Esophagus muscularis mucosa (tissue), 4 donors: ENCODE results near the gene DPF3. TPM values are rescaled to one million over a fixed set of nuclear protein-coding genes. Genes with fewer than 3 reads are reported as not detected.

Experiments used
- DNase-seq: peaks from one replicate; pipeline ENCODE4 v3.0.0-alpha.2; 2017; ENCODE audit errors: extremely low spot score
- H3K27ac ChIP-seq, 4 donors: fragments of 200-600 bp; sonication (generic); replicated peaks in 1 of 4; 1 replicate in 3 of 4; 2 replicates in 1 of 4; pipeline ENCODE4 v1.5.1; 2016 to 2019; ENCODE audit warnings: mild to moderate bottlenecking in 1 of 4
- H3K27me3 ChIP-seq, 4 donors: fragments of 200-600 bp; sonication (generic); one replicate each; pipeline versions ENCODE4 v1.5.1 to v1.6.0; 2016 to 2019
- H3K36me3 ChIP-seq, 4 donors: fragments of 200-600 bp; sonication (generic); one replicate each; pipeline ENCODE4 v1.5.1; 2016 to 2019
- H3K4me1 ChIP-seq, 4 donors: fragments of 200-600 bp; sonication (generic); one replicate each; pipeline ENCODE4 v1.5.1; 2016 to 2019
- H3K4me3 ChIP-seq, 4 donors: fragments of 200-600 bp; sonication (generic); 1 replicate in 2 of 4; 2 replicates in 2 of 4; pipeline ENCODE4 v1.5.1; 2016 to 2019; ENCODE audit warnings: mild to moderate bottlenecking in 4 of 4, moderate library complexity in 1 of 4
- H3K9me3 ChIP-seq, 4 donors: fragments of 200-600 bp; sonication (generic); 1 replicate in 3 of 4; 2 replicates in 1 of 4; pipeline ENCODE4 v1.5.1; 2016 to 2019
- CTCF ChIP-seq, 3 experiments: fragments of 200-600 bp in 2 of 3; fragments of 450-650 bp in 1 of 3; sonication (generic) in 2 of 3; IDR thresholded peaks; one replicate each; pipeline ENCODE4 v1.5.1; 2017 to 2019; ENCODE audit warnings: antibody characterized with exemption in 3 of 3, mild to moderate bottlenecking in 2 of 3, moderate library complexity in 1 of 3
- EP300 ChIP-seq: sonication (generic); formaldehyde crosslinking; IDR thresholded peaks from one replicate; pipeline ENCODE4 v1.6.1; 2017; ENCODE audit warnings: antibody characterized with exemption
- POLR2A ChIP-seq: fragments of 450-650 bp; IDR thresholded peaks from one replicate; pipeline ENCODE4 v1.6.1; 2017; ENCODE audit warnings: antibody characterized with exemption, moderate library complexity, mild to moderate bottlenecking, low read depth
- POLR2AphosphoS5 ChIP-seq, 2 donors: sonication (generic); formaldehyde crosslinking; IDR thresholded peaks; one replicate each; pipeline ENCODE4 v1.6.1; 2017; ENCODE audit warnings: antibody characterized with exemption in 2 of 2
- WGBS: methylation state at CpG from one replicate; pipeline ENCODE4 v1.1.5; 2018; 5-methylcytosine and 5-hydroxymethylcytosine counted together
- intact Hi-C: fragments of 100-400 bp; cut with DNase I; formaldehyde crosslinking; loops from one replicate; pipeline ENCODE4 v1.15.1; 2023
- total RNA-seq, 4 donors: library from RNA; depleted of rRNA; stranded (reverse); fragments of >200 nt; gene quantifications; one replicate each; pipeline versions ENCODE4 v1.1.0 to v1.2.1, GENCODE V29; 2016

The DPF3 gene
- total RNA-seq, 4 donors from 2014 or later = 0.78 to 2.5 (median 1.7) TPM

GRCh38 chr14:72775923-72776554, 117.9 kb downstream of the DPF3 start:
- H3K36me3 ChIP-seq = no peaks in the 10 kb centered on the region
- peak; percentile 81 for DNase-seq
- no peaks in the 10 kb centered on the region for H3K27me3 ChIP-seq
- no peak for TF ChIP-seq POLR2AphosphoS5 (IDR thresholded peaks at IDR 0.05)
- TF ChIP-seq POLR2A = no peak
- no peak for TF ChIP-seq EP300
- TF ChIP-seq CTCF (IDR thresholded peaks at IDR 0.05) = no peak
- no peaks in the 10 kb centered on the region for H3K9me3 ChIP-seq
- no peak overlapping the region for H3K4me3 ChIP-seq
- 47% methylated on average over 2 of the region's 2 CpGs for WGBS
- peaks cover 0 to 24% (median 13%) of the 10 kb centered on the region in 4 donors for H3K4me1 ChIP-seq
- no peak overlapping the region for H3K27ac ChIP-seq
- intact Hi-C loops = no loop called here

- Histone ChIP-seq H3K36me3 (no peaks in the 10 kb centered on the region), H3K4me3 (no peak overlapping the region), H3K9me3 (no peaks in the 10 kb centered on the region), H3K27ac (no peak overlapping the region), H3K27me3 (no peaks in the 10 kb centered on the region), H3K4me1 (peaks cover 0 to 15% (median 13%) of the 10 kb centered on the region in 4 donors)
- intact Hi-C loops = no loop called here
- 53% methylated on average over 6 of the region's 6 CpGs for WGBS
- DNase-seq = peak; percentile 14
- TF ChIP-seq POLR2AphosphoS5 (IDR thresholded peaks at IDR 0.05) (no peak), CTCF (IDR thresholded peaks at IDR 0.05) (no peak), POLR2A (no peak), EP300 (no peak)
These were observed 118.8 kb downstream of the DPF3 start for GRCh38 chr14:72774894-72775620.

- Histone ChIP-seq H3K27me3 (no peaks in the 10 kb centered on the region), H3K4me1 (peaks cover 0 to 15% (median 11%) of the 10 kb centered on the region in 4 donors), H3K27ac (no peak overlapping the region), H3K9me3 (no peaks in the 10 kb centered on the region), H3K4me3 (no peak overlapping the region), H3K36me3 (no peaks in the 10 kb centered on the region)
- 76% methylated on average over 4 of the region's 4 CpGs for WGBS
- intact Hi-C loops = no loop called here
- DNase-seq = no peak
- no peak for TF ChIP-seq EP300
- no peak for TF ChIP-seq POLR2A
- no peak for TF ChIP-seq POLR2AphosphoS5 (IDR thresholded peaks at IDR 0.05)
- no peak for TF ChIP-seq CTCF (IDR thresholded peaks at IDR 0.05)
These were observed 119.8 kb downstream of the DPF3 start for GRCh38 chr14:72774141-72774540.

- intact Hi-C loops = no loop called here
- no peak overlapping the region for H3K4me3 ChIP-seq
- no peaks in the 10 kb centered on the region for H3K36me3 ChIP-seq
- peak; percentile 75 for DNase-seq
- H3K9me3 ChIP-seq = peaks cover 0 to 8% (median 3%) of the 10 kb centered on the region in 4 donors
- WGBS = 86% methylated on average over 6 of the region's 11 CpGs
- H3K27ac ChIP-seq = no peak overlapping the region
- H3K27me3 ChIP-seq = no peaks in the 10 kb centered on the region
- peaks cover 0 to 15% (median 8%) of the 10 kb centered on the region in 4 donors for H3K4me1 ChIP-seq
- TF ChIP-seq POLR2A = no peak
- no peak for TF ChIP-seq POLR2AphosphoS5 (IDR thresholded peaks at IDR 0.05)
- no peak for TF ChIP-seq EP300
- TF ChIP-seq CTCF (IDR thresholded peaks at IDR 0.05) = no peak
These were observed 122.3 kb downstream of the DPF3 start for GRCh38 chr14:72771561-72771960.
